HepG2 (cell line): ENCODE results near the gene EVA1C. TPM values are rescaled to one million over a fixed set of nuclear protein-coding genes. Genes with fewer than 3 reads are reported as not detected.

ENCODE experiments used
- ATAC-seq: fragments of 200-7000 bp; cut with Tn5 transposase; 3 replicates; pipeline ENCODE4 v1.9.1; 2020; ENCODE audit warnings: mild to moderate bottlenecking, moderate library complexity
- BruUV-seq: library from RNA; stranded (reverse); fragments of 400-500 nt; replicated peaks from 2 replicates; lab custom pipeline; 2021; lab: Mats Ljungman, UMichigan
- CTCF ChIA-PET: fragments of 300-600 bp; formaldehyde crosslinking; extraction: SDS; loops from one replicate; lab custom pipeline; 2021; ENCODE audit warnings: low total read pairs, inconsistent platforms, low intra/inter-chr PET ratio; lab: Yijun Ruan, JAX
- POLR2A ChIA-PET: fragments of 350-600 bp; sonication (Branson Sonifier 250); formaldehyde crosslinking; loops from one replicate; lab custom pipeline; 2020; ENCODE audit warnings: antibody characterized with exemption, inconsistent platforms; lab: Yijun Ruan, JAX
- DNase-seq: peaks from one replicate; pipeline ENCODE4 v3.0.0-alpha.2; 2015; ENCODE audit warnings: low spot score
- FAIRE-seq: peaks from 3 replicates; lab custom pipeline; 2011; peaks lifted over from hg19 to GRCh38; lab: Jason Lieb, UNC
- H2AFZ ChIP-seq: one replicate; pipeline ENCODE4 v1.6.1; 2011; ENCODE audit warnings: low read length, inconsistent platforms
- H3K27ac ChIP-seq: fragments of 300-600 bp; 3 replicates; pipeline ENCODE4 v1.8.0; 2011; ENCODE audit warnings: mixed run types, mild to moderate bottlenecking, mixed read lengths, low read length, inconsistent platforms; ENCODE audit not compliant: insufficient read depth; ENCODE audit errors: extremely low read length
- H3K27me3 ChIP-seq, 2 experiments: fragments of 200-600 bp in 1 of 2; 2 replicates in 1 of 2; 3 replicates in 1 of 2; pipeline versions ENCODE4 v1.6.0 to v1.8.0; 2011; ENCODE audit warnings: low read length in 2 of 2, mild to moderate bottlenecking in 2 of 2, moderate library complexity in 2 of 2, inconsistent platforms in 1 of 2; ENCODE audit not compliant: insufficient read depth in 2 of 2, control insufficient read depth in 1 of 2
- H3K36me3 ChIP-seq, 2 experiments: fragments of 200-600 bp in 1 of 2; replicated peaks in 1 of 2; 2 replicates in 1 of 2; 3 replicates in 1 of 2; pipeline versions ENCODE4 v1.5.1 to v1.8.0; 2011; ENCODE audit warnings: low read length in 2 of 2, inconsistent platforms in 1 of 2; ENCODE audit not compliant: insufficient read depth in 2 of 2, control insufficient read depth in 1 of 2
- H3K4me1 ChIP-seq: 2 replicates; pipeline ENCODE4 v1.5.1; 2012; ENCODE audit warnings: low read length, inconsistent platforms; ENCODE audit not compliant: insufficient read depth
- H3K4me2 ChIP-seq: 2 replicates; pipeline ENCODE4 v1.6.0; 2011; ENCODE audit warnings: low read depth, low read length, inconsistent platforms
- H3K4me3 ChIP-seq, 3 experiments: fragments of 200-600 bp in 1 of 3; sonication (generic), shearing (Covaris generic) in 1 of 3; replicated peaks in 1 of 3; 2 replicates each; pipeline ENCODE4 v1.5.1; 2011 to 2016; ENCODE audit warnings: low read length in 3 of 3, inconsistent platforms in 2 of 3, low read depth in 2 of 3, mild to moderate bottlenecking in 2 of 3, control low read depth in 1 of 3, mixed read lengths in 1 of 3; ENCODE audit not compliant: insufficient read depth in 1 of 3
- H3K79me2 ChIP-seq: one replicate; pipeline ENCODE4 v1.6.1; 2011; ENCODE audit warnings: low read length, inconsistent platforms; ENCODE audit not compliant: insufficient read depth
- H3K9ac ChIP-seq: 2 replicates; pipeline ENCODE4 v1.6.0; 2011; ENCODE audit warnings: mild to moderate bottlenecking, low read depth, low read length, inconsistent platforms; ENCODE audit not compliant: insufficient read depth
- H3K9me3 ChIP-seq: 2 replicates; pipeline ENCODE4 v1.5.1; 2012; ENCODE audit warnings: mild to moderate bottlenecking, low read length
- H4K20me1 ChIP-seq: 2 replicates; pipeline ENCODE4 v1.6.0; 2011; ENCODE audit warnings: inconsistent platforms, mild to moderate bottlenecking, low read length, moderate library complexity; ENCODE audit not compliant: insufficient read depth
- ARNTL ChIP-seq: sonication (generic); formaldehyde crosslinking; IDR thresholded peaks from 2 replicates; pipeline ENCODE4 v1.4.0; 2020; ENCODE audit warnings: mild to moderate bottlenecking, missing genetic modification reagents
- ATM ChIP-seq: fragments of 450-650 bp; IDR thresholded peaks from 2 replicates; pipeline ENCODE4 v1.7.1; 2017; ENCODE audit warnings: mild to moderate bottlenecking, borderline replicate concordance
- EHMT2 ChIP-seq: fragments of 200-600 bp; sonication (generic); IDR thresholded peaks from 2 replicates; pipeline ENCODE4 v1.7.0; 2017; ENCODE audit warnings: antibody characterized with exemption, low read depth, low read length, borderline replicate concordance
- JARID2 ChIP-seq: sonication (generic); formaldehyde crosslinking; IDR thresholded peaks from 2 replicates; pipeline ENCODE4 v1.8.1; 2023; ENCODE audit warnings: missing genetic modification reagents, inconsistent platforms; ENCODE audit not compliant: insufficient replicate concordance
- JUND ChIP-seq: sonication (generic); formaldehyde crosslinking; IDR thresholded peaks from 2 replicates; pipeline ENCODE4 v1.8.0; 2022; ENCODE audit warnings: mild to moderate bottlenecking, missing genetic modification reagents
- RELA ChIP-seq: sonication (generic); formaldehyde crosslinking; IDR thresholded peaks from 2 replicates; pipeline ENCODE4 v1.4.0; 2020; ENCODE audit warnings: missing genetic modification reagents
- RFXAP ChIP-seq: sonication (generic); formaldehyde crosslinking; IDR thresholded peaks from 2 replicates; pipeline ENCODE4 v1.4.0; 2020; ENCODE audit warnings: missing genetic modification reagents, borderline replicate concordance
- SP5 ChIP-seq: IDR thresholded peaks from 2 replicates; pipeline ENCODE4 v1.6.1; 2016; ENCODE audit warnings: low read depth, borderline replicate concordance
- SRF ChIP-seq: IDR thresholded peaks from 2 replicates; pipeline ENCODE4 v1.6.1; 2011; ENCODE audit warnings: mild to moderate bottlenecking, low read depth, low read length, moderate library complexity
- ZBTB46 ChIP-seq: sonication (generic); formaldehyde crosslinking; IDR thresholded peaks from 2 replicates; pipeline ENCODE4 v1.4.0; 2020; ENCODE audit warnings: mild to moderate bottlenecking, missing genetic modification reagents, borderline replicate concordance
- ZNF749 ChIP-seq: sonication (generic); formaldehyde crosslinking; IDR thresholded peaks from 2 replicates; pipeline ENCODE4 v1.8.0; 2022; ENCODE audit warnings: mild to moderate bottlenecking, missing genetic modification reagents, moderate library complexity, borderline replicate concordance
- WGBS: methylation state at CpG from one replicate; pipeline ENCODE4 v1.1.6; 2017; ENCODE audit warnings: low lambda C conversion rate; 5-methylcytosine and 5-hydroxymethylcytosine counted together
- in situ Hi-C: cut with HindIII; loops from 2 replicates; pipeline ENCODE4 v1.10.0; 2017; ENCODE audit warnings: low pct_unique_long_range_greater_than_20kb; ENCODE audit not compliant: extremely low pct_ligation_motif_present
- intact Hi-C: fragments of 100-400 bp; cut with micrococcal nuclease; formaldehyde crosslinking; loops from one replicate; pipeline ENCODE4 v1.10.0; 2022; ENCODE audit not compliant: unreplicated experiment
- polyA plus RNA-seq, 8 experiments: library from polyadenylated mRNA; depleted of rRNA in 3 of 8; stranded (reverse) in 7 of 8; unstranded in 1 of 8; fragments of >200 nt; fragmentation: Illumina TruSeq in 4 of 8; extraction: Trizol in 4 of 8; gene quantifications; 2 replicates each; pipeline versions ENCODE4 v1.2.1 to v1.2.3, GENCODE V29; 2011 to 2016; ENCODE audit warnings: low read depth in 4 of 8, missing spikeins in 1 of 8, mixed read lengths in 1 of 8; ENCODE audit not compliant: insufficient read depth in 1 of 8
- total RNA-seq, 5 experiments: library from RNA; depleted of rRNA; stranded (reverse); fragments of >200 nt; fragmentation: Illumina TruSeq; extraction: Trizol; gene quantifications; 2 replicates each; pipeline ENCODE4 v1.2.3, GENCODE V29; 2016; ENCODE audit warnings: low read depth in 1 of 5
- TF ChIP-seq, protein P1 (sequence below), 2 experiments: fragments of 450-650 bp in 1 of 2; sonication (generic) in 1 of 2; formaldehyde crosslinking in 1 of 2; IDR thresholded peaks; 2 replicates each; pipeline versions ENCODE4 v1.6.1 to v1.8.0; 2016 to 2022; ENCODE audit warnings: antibody characterized with exemption in 1 of 2, mild to moderate bottlenecking in 1 of 2, missing genetic modification reagents in 1 of 2
- TF ChIP-seq, protein P2 (sequence below): sonication (generic); formaldehyde crosslinking; conservative IDR thresholded peaks from 2 replicates; pipeline ENCODE4 v1.4.0; 2020; ENCODE audit warnings: missing genetic modification reagents

Gene EVA1C
- total and polyA plus RNA-seq, 2 of the 13 experiments (the other 11 are each of a cell fraction or from before 2014, with no cell fraction given): 0.29 to 0.34 TPM

GRCh38 chr21:32406405-32406804, 6.1 kb upstream of the EVA1C start:
- no TSS peak for BruUV-seq
- 30% methylated on average over 6 of the region's 6 CpGs for WGBS
- no peak overlapping the region for H3K27ac ChIP-seq
- H3K4me3 ChIP-seq: no peak overlapping the region
- H3K27me3 ChIP-seq: peaks cover 0 to 16% of the 10 kb centered on the region in 2 experiments; a peak in 1 of 5 replicates
- peak overlapping the region; percentile 32; the same call in 1 of the 2 replicates for H3K4me2 ChIP-seq
- peak; percentile 61 for ATAC-seq
- H3K79me2 ChIP-seq: no peaks in the 10 kb centered on the region
- CTCF ChIA-PET: no interaction called here
- intact Hi-C loops: no loop called here
- H3K9ac ChIP-seq: no peak overlapping the region
- no peak for DNase-seq
- in situ Hi-C loops: no loop called here
- no peaks in the 10 kb centered on the region for H3K36me3 ChIP-seq
- peaks cover 10% of the 10 kb centered on the region for H3K4me1 ChIP-seq
- no peak for FAIRE-seq
- no peaks in the 10 kb centered on the region for H4K20me1 ChIP-seq
- POLR2A ChIA-PET: interaction anchor here (1.1 kb wide), 1 partner anchor 13 kb away, joined by 5 read pairs; no protein-coding TSS in a partner anchor
- H3K9me3 ChIP-seq: no peaks in the 10 kb centered on the region
- H2AFZ ChIP-seq: no peak overlapping the region
- TF ChIP-seq ARNTL (CRISPR knock-in tag): no peak
- no peak for TF ChIP-seq ZNF749 (CRISPR knock-in tag)
- no peak for TF ChIP-seq SRF
- no peak for TF ChIP-seq EHMT2
- TF ChIP-seq, protein P1, sequence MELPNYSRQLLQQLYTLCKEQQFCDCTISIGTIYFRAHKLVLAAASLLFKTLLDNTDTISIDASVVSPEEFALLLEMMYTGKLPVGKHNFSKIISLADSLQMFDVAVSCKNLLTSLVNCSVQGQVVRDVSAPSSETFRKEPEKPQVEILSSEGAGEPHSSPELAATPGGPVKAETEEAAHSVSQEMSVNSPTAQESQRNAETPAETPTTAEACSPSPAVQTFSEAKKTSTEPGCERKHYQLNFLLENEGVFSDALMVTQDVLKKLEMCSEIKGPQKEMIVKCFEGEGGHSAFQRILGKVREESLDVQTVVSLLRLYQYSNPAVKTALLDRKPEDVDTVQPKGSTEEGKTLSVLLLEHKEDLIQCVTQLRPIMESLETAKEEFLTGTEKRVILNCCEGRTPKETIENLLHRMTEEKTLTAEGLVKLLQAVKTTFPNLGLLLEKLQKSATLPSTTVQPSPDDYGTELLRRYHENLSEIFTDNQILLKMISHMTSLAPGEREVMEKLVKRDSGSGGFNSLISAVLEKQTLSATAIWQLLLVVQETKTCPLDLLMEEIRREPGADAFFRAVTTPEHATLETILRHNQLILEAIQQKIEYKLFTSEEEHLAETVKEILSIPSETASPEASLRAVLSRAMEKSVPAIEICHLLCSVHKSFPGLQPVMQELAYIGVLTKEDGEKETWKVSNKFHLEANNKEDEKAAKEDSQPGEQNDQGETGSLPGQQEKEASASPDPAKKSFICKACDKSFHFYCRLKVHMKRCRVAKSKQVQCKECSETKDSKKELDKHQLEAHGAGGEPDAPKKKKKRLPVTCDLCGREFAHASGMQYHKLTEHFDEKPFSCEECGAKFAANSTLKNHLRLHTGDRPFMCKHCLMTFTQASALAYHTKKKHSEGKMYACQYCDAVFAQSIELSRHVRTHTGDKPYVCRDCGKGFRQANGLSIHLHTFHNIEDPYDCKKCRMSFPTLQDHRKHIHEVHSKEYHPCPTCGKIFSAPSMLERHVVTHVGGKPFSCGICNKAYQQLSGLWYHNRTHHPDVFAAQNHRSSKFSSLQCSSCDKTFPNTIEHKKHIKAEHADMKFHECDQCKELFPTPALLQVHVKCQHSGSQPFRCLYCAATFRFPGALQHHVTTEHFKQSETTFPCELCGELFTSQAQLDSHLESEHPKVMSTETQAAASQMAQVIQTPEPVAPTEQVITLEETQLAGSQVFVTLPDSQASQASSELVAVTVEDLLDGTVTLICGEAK (IDR thresholded peaks at IDR 0.05): no peak
- TF ChIP-seq, protein P1 (CRISPR knock-in tag; IDR thresholded peaks at IDR 0.05): no peak
- no peak for TF ChIP-seq RELA
- TF ChIP-seq ATM: no peak
- no peak for TF ChIP-seq RFXAP
- TF ChIP-seq, protein P2, sequence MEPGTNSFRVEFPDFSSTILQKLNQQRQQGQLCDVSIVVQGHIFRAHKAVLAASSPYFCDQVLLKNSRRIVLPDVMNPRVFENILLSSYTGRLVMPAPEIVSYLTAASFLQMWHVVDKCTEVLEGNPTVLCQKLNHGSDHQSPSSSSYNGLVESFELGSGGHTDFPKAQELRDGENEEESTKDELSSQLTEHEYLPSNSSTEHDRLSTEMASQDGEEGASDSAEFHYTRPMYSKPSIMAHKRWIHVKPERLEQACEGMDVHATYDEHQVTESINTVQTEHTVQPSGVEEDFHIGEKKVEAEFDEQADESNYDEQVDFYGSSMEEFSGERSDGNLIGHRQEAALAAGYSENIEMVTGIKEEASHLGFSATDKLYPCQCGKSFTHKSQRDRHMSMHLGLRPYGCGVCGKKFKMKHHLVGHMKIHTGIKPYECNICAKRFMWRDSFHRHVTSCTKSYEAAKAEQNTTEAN (CRISPR knock-in tag): no peak
- no peak for TF ChIP-seq JUND (CRISPR knock-in tag)
- TF ChIP-seq JARID2 (CRISPR knock-in tag): no peak
- TF ChIP-seq ZBTB46 (CRISPR knock-in tag): no peak
- no peak for TF ChIP-seq SP5 (CRISPR knock-in tag)
